GM21717 (cell line): ENCODE data around the gene PROKR2.

Experiments used
- ATAC-seq: cut with Tn5 transposase; IDR thresholded peaks from one replicate; pipeline ENCODE4 v1.9.1; 2021; ENCODE audit warnings: mild to moderate bottlenecking, moderate library complexity; ENCODE audit not compliant: unreplicated experiment

PROKR2 gene

GRCh38 chr20:5316188-5317158 lies at the start of gene PROKR2:
TSS of gene PROKR2 (minus strand) at chr20:5316954. CDS start at chr20:5314369, 2,585 bp downstream.
- ATAC-seq = no peak

DNA sequence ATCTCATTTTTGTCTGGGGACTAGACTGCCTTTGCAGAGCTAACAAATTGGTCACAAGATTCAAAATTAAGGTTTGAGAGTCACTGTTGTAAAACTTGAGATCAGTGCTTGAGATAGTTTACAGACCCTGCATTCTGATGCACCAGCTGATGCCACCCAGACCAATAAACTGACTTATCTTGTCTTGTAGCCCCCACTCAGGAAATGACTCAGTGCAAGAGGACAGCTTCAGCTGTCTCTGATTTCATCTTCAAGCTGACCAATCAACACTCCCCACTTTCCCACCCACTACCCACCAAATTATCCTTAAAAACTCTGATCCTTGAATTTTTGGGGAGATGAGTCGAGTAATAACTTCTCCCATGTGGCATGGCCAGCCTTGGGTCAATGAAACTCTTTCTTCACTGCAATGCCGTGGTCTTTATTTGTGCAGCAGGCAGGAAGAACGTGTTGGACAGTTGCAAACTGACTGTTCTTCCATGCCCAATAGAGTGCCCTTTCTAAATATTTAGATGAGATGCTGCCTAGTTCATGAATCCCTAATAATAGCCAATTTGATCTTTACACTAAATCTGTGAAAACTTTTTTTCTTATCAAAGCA lies 48.3 kb upstream of the PROKR2 start:
- no peak for ATAC-seq

DNA sequence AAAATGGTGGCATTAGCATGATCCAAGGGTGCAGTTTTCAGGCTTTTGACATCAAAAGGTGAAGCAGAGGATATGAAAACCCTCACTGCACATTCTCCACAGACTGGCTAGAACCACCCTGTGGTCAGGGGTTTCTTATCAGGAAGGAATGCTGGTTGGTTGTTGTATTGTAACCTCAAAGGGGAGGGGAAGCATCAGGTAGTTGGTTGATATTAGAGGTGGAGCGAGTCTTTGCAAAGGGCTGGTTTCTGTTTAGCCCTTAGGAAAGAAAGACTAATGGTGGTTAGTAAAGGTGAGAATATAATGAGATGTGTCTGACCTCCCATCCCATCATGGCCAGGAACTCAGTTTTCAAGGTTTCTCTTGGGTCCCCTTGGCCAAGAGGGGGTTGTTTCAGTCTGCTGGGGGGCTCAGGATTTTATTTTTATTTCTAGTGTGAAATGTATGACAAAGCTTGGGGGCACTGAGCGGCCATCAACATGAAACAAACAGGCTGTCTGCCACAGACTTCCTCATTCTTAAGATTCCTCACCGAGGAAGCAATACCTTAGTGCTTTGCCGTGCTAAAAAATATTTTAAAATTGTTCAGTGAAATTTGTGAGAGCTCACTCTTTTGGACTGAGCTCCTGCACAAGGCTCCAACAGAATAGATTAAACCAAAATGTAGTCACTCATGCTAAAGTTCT lies 47.5 kb upstream of the PROKR2 start:
- no peak for ATAC-seq

DNA sequence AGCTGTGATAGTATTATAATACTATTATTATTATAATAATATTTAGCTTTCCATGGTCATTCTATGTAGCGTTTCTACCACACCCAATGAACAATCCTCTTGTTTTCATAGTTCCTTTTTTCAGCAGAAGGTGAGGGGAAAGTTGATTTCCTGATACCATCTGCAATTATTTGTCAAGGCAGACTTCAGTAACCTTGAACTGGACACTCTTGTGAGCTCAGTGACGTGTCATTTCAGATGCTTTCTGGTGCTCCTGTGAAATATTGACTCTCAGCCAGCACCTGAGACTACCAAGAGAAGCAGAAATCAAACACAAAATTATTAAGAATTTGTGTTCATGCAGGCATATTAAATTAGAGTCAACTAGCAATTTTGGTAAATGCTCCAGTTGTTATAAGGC lies 46.0 kb upstream of the PROKR2 start:
- ATAC-seq = no peak

- ATAC-seq = no peak
These were observed 44.4 kb upstream of the PROKR2 start for GRCh38 chr20:5361176-5361575.

DNA sequence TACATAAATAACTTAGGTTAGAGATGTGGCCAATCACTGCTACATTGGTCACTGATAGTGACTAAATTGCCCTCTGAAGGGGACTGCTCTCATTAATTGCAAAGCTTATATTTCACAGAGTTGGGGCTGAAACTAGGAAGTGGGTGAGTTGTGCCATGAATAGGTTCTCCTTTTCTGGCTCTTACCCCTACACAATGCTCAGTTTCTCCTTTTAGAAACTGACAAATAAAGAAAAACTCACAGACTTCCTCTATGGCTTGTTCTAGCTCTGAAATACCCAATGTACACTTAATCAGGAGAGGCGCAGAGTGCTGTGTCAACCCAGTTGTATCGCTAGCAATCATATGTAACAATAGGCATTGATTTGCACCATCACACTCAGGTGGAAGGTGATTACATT lies 41.2 kb upstream of the PROKR2 start:
- no peak for ATAC-seq

DNA sequence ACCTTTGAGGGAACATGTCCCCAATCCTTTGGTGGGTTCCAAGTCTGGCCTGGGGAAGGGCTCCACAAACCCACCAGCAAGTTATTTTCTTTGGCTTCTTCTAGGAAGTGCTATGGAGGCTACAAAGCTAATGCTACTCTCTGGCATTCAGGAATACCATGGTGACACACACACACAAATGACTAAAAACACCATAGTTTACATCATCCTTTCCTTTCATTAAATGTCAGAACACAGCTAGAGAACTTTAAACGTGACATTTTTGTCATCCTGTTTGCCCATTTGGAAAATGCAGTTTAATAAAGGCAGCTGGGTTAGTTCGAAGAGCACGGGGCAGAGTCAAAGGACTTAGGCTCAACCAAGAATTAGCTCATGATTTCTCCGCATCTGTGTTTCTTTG lies 40.2 kb upstream of the PROKR2 start:
- ATAC-seq = no peak

- no peak for ATAC-seq
These were observed 38.1 kb upstream of the PROKR2 start for GRCh38 chr20:5354901-5355300.

DNA sequence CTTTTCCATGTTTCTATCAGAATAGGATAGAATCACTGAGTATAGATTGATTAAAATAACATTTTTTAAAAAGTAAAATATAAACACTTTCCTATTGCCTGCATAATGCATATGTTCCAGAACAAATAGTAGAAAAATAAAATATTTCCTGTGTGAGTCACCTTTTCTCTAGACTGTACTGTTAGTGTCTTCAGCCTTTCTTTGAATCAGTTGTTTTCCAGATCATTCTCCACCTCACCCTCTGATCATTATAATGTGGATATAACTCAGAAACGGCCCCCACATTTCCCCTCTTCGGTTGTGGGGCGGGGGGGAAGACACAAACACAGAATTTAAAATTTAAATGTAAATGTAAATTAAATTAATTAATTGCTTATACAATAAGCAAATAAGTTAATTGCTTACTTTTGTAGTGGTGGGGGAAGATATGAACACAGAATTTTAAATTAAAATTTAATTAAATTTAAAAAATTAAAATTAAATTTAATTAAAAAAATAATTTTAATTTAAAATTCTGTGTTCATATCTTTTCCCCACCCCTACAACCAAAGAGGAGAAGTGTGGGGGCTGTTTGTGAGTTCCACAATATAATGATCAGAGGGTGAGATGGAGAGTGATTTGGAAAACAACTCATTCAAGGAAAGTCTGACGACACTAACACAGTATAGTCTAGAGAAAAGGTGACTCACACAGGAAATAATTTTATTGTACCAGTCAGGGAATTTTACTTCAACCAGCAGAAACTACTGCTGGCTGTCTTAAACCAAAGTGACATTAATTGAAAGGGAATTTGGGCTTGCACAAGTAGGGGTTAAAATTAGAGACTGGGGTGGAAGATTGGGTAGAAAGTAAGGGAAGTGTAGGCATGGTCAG lies 37.1 kb upstream of the PROKR2 start:
- no peak for ATAC-seq

- ATAC-seq = no peak
These were observed 32.7 kb upstream of the PROKR2 start for GRCh38 chr20:5349448-5349847.

DNA sequence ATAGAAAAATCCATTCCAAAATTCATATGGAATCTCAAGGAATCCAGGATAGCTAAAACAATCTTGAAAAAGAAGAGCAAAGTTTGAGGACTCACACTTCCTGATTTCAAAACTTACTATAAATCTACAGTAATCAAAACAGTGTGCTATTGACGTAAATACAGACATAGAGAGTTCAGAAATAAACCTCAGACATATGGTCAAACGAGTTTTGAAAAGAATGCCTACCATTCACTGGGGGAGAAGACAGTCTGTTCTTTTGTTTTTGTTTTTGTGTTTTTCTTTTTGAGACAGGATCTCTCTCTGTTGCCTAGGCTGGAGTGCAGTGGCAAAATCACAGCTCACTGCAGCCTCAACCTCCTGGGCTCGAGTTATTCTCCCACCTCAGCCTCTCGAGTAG lies 25.3 kb upstream of the PROKR2 start:
- ATAC-seq = no peak

- no peak for ATAC-seq
These were observed 14.6 kb upstream of the PROKR2 start for GRCh38 chr20:5331340-5331739.

DNA sequence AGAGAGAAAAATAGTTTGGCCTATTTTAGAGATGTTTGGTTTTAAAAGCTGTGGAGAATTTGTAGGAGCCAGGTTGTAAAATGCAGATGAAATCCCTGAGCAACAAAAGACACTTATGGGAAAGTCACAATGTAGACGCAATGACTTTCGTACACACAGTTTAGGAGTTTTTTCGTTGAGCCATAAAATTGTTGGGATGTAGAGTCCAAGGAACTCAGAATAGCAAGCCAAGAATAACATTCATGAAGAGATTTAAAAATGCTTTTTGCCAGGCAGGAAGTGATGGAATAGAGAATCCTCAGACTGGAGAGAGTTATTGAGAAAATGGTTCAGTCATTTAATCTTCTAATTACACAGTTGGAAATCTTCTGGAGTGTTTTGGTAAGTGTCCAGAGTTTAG lies 11.5 kb upstream of the PROKR2 start:
- no peak for ATAC-seq

DNA sequence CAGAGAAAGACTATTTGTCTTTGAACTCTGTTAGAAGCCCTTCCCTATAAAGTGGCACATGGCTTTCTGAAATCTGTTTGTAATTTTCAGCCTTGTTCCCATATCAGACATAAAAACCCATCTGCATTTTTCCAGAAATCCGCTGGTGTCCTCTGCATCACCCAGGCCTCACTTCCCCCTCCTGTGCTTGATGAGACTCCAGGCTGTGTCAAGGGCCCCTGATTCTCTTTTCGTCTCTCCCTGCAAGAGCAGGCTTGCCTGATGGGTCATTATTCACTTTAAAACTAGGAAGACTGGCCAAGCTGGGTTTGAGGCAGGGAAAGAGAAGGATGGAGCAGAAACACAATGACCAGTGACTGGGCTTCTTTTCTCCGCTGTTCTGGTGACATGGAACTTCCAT lies 10.6 kb upstream of the PROKR2 start:
- no peak for ATAC-seq

DNA sequence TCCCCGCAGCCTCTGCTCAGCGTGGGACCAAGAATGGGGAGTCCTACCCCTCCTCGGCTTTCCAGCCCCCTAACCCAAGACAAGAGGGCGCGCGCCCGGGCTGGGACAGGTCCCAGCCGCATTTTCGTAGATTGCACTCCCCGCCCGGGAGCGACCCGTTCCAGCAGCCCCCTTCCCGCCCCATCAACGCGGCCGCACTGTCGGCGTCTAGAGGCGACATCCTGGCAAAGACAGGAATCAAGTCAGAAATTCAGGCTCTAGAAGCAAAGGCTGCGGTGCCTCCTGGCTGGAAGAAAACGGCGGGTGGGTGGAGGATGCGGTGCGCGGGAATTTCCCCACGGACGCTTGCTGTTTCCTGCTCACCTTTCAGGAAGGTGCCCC lies 957 bp downstream of the PROKR2 start:
- ATAC-seq = no peak

- no peak for ATAC-seq
These were observed 2.8 kb downstream of the PROKR2 start for GRCh38 chr20:5313916-5314315.

DNA sequence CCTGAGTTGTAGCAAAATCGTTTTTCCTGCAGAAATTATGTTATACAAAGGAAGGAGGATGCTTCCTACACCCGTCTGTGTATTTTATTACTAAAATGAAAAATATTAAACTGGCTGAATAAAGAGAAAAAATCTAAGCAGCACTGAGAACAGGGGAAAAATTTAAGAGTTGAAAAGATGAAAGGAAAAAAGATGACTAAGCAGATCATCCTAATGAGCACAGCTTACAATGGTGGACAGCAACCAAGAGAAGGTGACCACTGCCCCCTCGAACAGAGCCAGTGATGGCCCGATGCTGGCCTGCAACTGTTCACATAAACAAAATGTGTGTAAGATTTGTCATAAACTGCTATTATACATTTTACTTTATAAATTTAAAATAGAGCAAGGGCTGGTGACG lies 4.2 kb downstream of the PROKR2 start:
- ATAC-seq = no peak

DNA sequence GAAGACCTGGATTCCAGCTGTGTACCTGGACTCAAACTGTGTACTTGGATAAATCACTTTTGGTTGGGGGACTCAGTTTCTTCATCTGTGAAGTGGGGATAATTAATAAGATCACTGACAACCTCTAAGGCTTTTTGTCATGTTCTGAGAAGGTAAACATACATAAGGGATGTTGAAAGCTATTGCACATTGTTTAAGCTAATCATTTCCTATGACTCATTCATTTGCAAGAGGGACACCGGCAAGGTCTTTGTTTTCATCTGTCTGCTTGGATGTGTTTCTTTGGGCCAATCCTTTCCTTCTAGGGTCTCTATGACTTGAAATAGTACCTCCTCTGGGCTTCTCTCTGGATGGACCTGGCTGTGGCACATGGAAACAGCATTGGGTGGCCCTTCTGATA lies 6.8 kb downstream of the PROKR2 start:
- no peak for ATAC-seq

GRCh38 chr20:5298811-5299210 lies 17.9 kb downstream of the PROKR2 start:
- no peak for ATAC-seq

- no peak for ATAC-seq
These were observed 19.3 kb downstream of the PROKR2 start for GRCh38 chr20:5297280-5298004.
